Caki2 (cell line): ENCODE measurements around the gene SYT1. TPM values are rescaled to one million over a fixed set of nuclear protein-coding genes. Genes with fewer than 3 reads are reported as not detected.

Experiments used
- DNase-seq: peaks from one replicate; pipeline ENCODE4 v3.0.0-alpha.2; 2015; ENCODE audit warnings: low read depth
- in situ Hi-C: cut with HindIII; loops from 2 replicates; pipeline ENCODE4 v1.10.0; 2016; ENCODE audit warnings: low sequenced_read_pairs, low pct_unique_long_range_greater_than_20kb, mixed read lengths
- total RNA-seq: library from RNA; depleted of rRNA; stranded (reverse); fragments of >200 nt; shearing (Covaris generic); gene quantifications from 2 replicates; pipeline ENCODE4 v1.2.3, GENCODE V29; 2014; ENCODE audit warnings: low replicate concordance

Gene SYT1
- total RNA-seq, 1 experiment from 2014 or later: 0.74 TPM

- in situ Hi-C loops: no loop called here
These were observed 220.6 kb downstream of the SYT1 start for GRCh38 chr12:79085106-79085682.

GRCh38 chr12:79086541-79087296, 222.1 kb downstream of the SYT1 start:
- no peak for DNase-seq
- in situ Hi-C loops: no loop called here

More at GRCh38 chr12:79085106-79085682, 220.6 kb downstream of the SYT1 start:
- DNase-seq: no peak

- in situ Hi-C loops: no loop called here
- DNase-seq: no peak
These were observed 234.0 kb downstream of the SYT1 start for GRCh38 chr12:79098530-79098929.

DNA sequence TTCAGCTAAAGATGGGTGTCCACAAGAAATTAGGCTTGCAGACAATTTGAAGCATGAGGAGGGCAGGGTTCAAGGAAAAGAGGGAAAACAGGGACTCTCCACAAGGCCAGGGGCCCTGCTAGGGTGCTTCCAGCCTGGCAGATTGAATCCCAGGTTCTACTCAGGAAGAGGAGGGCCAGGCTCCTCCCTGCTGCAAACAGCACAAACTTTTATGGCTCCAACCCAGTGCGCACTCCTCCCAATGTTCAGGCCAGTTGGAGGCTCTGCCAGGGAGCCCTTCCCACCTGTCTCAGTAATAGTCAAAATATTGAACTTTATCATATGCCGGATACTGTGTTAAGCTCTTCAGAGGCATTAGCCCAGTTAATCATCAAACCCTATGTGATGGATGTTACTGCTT, 244.4 kb downstream of the SYT1 start:
- no peak for DNase-seq
- in situ Hi-C loops: no loop called here

- in situ Hi-C loops: no loop called here
- DNase-seq: no peak
These were observed 250.3 kb downstream of the SYT1 start for GRCh38 chr12:79114896-79115295.

DNA sequence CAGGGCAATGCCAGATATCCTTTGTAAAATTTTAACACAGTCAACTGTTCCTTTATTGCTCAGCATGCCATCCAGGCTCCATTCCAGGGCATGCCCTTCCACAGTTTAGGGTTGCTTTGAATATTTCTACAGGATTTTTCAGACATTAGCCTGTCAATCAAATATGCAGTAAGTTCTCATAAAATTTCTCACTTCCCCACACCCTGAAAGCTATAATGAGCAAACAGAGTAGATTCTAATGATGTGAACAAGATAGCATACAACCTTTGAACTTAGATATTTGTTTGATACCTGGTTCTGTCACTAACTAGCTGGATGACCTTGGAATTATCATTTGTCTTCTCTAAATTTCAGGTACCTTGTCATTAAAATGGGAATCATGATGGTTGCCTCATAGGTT, 251.2 kb downstream of the SYT1 start:
- in situ Hi-C loops: no loop called here

GRCh38 chr12:79119796-79120195, 255.2 kb downstream of the SYT1 start:
- DNase-seq: no peak
- in situ Hi-C loops: no loop called here

More for the DNA sequence above, 251.2 kb downstream of the SYT1 start:
- DNase-seq: no peak

DNA sequence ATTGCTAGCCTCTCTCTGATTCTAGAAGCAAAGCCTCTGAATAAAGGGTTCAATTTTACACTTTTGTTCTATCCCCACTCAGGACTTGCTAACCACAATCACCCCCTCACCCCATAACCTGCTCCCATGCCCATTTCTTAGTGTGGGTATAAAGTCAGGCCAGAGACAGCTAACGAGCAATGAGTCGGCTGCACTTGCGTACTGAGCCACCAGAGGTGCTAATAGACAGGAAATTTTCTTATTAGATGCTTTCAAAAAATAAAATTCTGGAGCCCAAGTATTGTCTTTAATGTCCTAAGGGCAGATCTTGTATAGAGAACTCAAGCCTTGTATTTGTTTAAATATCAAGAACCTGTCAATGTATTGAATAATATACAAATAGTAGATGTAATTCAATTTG, 256.9 kb downstream of the SYT1 start:
- DNase-seq: peak; percentile 27
- in situ Hi-C loops: no loop called here

DNA sequence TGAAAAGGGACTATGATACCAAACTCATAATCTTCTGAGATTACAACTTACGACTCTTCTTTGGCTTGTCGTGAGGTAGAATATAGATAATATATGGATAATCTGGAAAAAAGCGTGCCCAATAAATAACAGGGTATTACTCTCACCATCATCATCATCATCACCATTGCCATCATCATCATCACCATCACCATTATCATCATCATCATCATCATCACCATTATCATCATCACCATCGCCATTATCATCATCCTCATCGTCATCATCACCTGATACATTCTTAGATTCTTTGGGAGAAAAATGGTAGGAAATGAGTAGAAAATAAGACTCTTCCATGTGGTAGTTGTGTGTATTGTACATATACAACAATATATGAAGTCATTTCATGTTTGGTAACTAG, 259.8 kb downstream of the SYT1 start:
- no peak for DNase-seq

DNA sequence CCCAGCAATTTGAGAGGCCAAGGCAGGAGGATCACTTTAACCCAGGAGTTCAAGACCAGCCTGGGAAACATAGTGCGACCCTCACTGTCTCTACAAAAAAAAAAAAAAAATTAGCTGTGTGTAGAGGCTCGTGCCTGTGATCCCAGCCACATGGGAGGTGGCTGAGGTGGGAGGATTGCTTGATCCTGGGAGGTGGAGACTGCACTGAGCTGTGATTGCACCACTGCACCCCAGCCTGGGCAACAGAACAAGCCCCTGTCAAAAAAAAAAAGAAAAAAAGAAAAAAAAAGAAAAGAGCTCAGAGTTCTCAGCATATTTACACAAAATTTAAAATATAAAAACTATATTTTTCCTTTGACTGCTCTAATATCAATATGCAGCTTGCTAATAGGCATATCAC, 260.8 kb downstream of the SYT1 start:
- no peak for DNase-seq
- in situ Hi-C loops: no loop called here

More for the DNA sequence above, 259.8 kb downstream of the SYT1 start:
- in situ Hi-C loops: no loop called here

DNA sequence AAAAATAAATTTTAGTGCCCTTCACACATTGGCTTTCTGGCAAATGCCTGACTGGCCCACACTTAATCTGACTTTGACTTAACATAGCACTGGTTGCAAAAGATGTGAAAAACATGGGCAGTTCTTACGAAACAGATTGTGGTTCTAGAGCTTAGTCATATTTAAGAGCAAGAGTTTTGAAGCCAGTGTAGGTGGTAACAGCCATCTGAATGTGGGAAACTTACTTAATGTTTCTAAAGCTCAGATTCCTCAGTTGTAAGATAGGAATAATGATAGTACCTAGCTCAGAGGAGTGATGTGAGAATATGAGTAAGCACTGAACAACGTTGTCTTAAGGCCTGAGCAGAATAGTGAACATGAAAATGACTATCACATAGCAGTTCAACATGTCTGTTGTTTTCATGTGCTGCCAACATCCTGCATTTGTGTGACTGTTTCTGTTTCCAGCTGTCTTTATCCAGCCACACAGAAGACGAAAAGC, 262.7 kb downstream of the SYT1 start:
- in situ Hi-C loops: no loop called here
- DNase-seq: peak; percentile 19

- in situ Hi-C loops: no loop called here
These were observed 264.4 kb downstream of the SYT1 start for GRCh38 chr12:79128956-79129355.

GRCh38 chr12:79138872-79139271, 274.3 kb downstream of the SYT1 start:
- no peak for DNase-seq
- in situ Hi-C loops: no loop called here

More at GRCh38 chr12:79128956-79129355, 264.4 kb downstream of the SYT1 start:
- no peak for DNase-seq

GRCh38 chr12:79140711-79141110, 276.1 kb downstream of the SYT1 start:
- no peak for DNase-seq
- in situ Hi-C loops: no loop called here

- in situ Hi-C loops: no loop called here
- DNase-seq: no peak
These were observed 277.2 kb downstream of the SYT1 start for GRCh38 chr12:79141776-79142175.

DNA sequence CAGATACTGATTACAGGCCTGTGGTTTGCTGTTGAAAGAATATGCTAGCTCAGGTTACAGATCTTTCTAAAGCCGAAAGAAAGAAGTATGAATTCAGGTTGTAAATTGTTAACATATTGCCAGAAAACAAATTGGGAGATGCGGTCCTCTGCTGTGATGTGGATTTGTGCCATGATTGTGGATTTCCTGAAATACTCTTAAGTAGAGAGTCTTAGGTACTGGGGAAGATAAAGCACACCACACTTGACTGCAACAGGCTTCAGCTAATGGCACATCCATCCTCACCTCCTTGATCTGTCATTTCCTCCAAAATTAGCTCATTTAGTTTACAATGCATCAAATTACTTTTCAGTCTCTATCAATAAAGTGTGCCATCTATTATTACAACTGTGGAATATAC, 279.2 kb downstream of the SYT1 start:
- in situ Hi-C loops: no loop called here
- no peak for DNase-seq

- peak; percentile 43 for DNase-seq
- in situ Hi-C loops: no loop called here
These were observed 287.4 kb downstream of the SYT1 start for GRCh38 chr12:79151956-79152355.

- in situ Hi-C loops: no loop called here
- no peak for DNase-seq
These were observed 291.1 kb downstream of the SYT1 start for GRCh38 chr12:79155683-79156082.

GRCh38 chr12:79156846-79157463, 292.4 kb downstream of the SYT1 start:
- in situ Hi-C loops: no loop called here
- no peak for DNase-seq
